Stimulated activated CD4-positive, alpha-beta T cell treated with anti-CD3 and anti-CD28 coated beads, Interleukin-12 subunit alpha, Interleukin-12 subunit beta, amount 100 ng/mL, for 24 hours (primary cell): ENCODE data around the gene GSG1L.

Experiments used
- DNase-seq, 2 experiments: peaks; one replicate each; pipeline ENCODE4 v3.0.0-alpha.2; 2020; ENCODE audit warnings: low read depth in 2 of 2

Gene GSG1L

DNA sequence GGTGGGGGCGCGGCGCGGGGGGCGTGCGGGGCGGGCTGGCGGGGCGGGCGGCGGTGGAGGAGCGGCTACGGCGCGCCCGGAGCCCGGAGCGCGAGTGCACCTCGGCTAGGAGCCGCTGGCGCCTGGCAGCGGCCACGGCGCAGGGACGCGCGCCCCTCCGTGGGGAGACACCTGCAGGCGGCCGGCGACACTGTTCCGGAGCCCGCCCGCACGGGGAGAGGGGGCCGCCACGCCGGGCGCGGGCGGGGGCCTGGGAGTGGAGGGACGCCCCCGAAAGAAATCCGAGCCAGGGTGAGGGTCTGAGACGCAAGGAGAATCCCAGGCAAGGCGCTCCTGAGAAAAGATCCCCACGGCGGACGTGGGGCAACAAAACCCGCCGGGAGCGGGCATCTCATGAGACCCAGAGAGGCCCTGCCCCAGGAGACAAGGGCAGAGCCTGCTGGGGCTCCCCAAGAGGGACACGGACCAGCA lies at the start of gene GSG1L:
TSS of gene GSG1L (minus strand) at position 124 of the 471 bp plus-strand sequence. CDS start 290 bp downstream, outside the sequence.
- no peak for DNase-seq

DNA sequence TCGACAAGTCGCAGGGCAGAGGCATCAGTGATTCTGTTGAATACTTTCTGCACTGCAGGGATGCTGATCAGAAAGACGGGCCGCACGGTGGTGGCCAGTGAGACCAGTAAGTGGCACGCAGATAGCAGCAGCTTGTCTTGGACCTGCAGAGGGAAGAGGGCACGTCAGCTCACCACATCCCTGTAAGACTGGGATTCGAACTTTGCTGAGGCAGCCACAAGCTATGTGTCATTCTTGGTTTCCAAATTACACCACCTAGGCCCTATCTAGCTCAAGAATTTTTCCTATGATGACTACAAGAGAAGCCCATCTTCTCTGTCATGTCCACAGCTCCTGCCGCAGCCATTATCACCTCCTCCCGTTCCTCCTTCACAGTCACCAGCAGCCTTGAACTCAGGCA lies 49.4 kb upstream of the GSG1L start:
- no peak for DNase-seq

DNA sequence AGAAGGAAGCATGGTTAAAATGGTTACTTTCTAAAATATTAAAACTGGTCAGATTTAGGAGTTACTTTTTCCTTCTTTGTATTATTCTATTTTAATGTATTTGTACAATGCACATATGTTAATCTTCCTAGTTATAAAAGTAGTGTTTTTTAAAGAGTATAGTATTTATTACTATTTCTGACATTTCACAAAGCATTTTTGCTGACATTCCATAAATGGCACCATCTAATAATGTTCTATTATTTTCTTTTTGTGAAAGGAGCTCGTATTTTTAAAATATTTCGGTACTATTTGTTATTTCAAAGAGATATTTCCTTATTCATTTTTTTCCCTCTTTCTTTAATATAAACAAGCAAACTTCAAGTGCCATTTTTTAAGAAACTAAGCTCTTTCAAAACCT lies 47.5 kb upstream of the GSG1L start:
- DNase-seq: no peak

DNA sequence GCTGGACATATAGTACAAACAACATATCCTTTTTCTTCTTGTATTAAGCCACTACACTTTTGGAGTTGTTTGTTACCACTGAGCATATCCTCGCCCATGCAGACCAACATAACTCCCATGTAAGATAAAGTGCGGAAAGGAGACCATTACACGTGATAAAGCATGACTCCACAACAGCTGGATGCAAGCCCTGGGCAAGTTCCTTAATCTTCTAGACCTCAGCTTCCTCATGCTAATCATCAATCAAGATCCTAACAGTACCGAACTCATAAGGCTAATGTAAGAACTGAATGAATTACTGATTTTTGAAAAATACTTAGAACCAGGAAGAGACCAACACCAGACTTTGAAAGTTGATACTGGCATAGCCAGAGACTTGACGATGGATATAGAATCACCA lies 47.0 kb upstream of the GSG1L start:
- DNase-seq: no peak

DNA sequence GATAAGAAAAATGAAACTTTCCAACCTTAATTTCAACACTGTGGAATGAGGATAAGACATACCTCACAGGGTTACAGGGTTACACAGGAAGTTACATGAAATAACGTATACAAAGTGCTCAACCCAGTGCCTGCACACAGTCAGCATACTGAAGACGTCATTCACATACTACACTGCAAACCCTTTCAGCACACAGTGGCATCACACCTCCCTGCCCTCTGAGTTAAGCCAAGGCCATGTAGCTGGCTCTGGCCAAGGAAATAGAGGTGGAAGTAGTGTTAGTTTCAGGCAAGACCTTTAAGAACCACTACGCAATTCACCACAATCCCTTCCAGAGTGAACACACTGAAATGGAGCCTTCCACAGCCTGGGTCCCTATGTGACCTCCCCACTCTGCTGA lies 46.6 kb upstream of the GSG1L start:
- DNase-seq: no peak

DNA sequence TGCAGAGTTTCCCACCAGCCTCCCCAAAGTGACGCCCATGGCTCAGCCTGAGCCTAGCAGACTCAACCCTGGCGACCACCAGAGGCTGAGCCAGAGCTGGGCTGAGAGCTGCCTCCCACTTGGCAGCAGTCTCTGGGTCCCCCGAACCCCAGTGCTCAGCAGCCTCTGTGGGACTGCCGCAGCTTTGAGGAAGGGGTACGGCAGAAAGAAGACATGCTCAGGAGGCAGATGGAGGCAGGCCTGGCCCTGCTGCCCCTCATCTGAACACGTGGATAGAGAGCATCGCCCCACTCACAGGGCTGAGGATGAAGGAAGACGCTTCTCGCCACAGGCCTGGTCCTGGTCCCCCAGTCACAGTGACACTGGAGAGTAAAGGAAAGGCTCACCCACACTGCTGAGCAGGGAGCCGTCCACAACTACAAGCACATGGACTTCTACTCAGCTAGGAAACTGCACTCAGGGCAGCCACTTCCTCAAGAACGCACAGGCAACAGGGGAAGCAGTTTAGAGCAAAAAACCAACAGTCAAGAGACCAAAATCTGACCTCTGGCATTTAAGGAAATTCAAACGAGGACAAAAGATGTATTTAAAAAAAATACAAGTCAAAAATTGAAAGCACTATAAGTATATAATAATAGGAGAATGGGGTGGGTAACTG lies 45.2 kb upstream of the GSG1L start:
- no peak for DNase-seq

DNA sequence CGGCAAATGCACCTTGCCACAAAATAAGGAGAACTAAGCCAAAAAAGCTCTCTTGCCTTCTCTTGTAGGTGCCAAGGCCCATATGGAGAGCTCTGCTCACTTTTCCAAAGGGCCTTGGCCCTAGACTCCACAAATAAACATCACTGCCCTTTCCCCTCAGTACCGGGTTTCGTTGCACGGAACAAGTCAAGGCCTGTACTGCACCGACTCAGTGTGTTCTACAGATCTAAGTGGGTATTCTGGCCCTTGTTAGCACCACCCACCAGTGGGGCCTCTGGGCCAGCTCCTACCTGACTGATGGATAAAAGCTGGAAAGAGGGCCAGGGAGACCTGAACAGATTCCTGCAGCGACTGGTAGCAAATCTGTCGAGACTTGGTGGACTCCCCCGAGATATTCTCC lies 43.7 kb upstream of the GSG1L start:
- no peak for DNase-seq

DNA sequence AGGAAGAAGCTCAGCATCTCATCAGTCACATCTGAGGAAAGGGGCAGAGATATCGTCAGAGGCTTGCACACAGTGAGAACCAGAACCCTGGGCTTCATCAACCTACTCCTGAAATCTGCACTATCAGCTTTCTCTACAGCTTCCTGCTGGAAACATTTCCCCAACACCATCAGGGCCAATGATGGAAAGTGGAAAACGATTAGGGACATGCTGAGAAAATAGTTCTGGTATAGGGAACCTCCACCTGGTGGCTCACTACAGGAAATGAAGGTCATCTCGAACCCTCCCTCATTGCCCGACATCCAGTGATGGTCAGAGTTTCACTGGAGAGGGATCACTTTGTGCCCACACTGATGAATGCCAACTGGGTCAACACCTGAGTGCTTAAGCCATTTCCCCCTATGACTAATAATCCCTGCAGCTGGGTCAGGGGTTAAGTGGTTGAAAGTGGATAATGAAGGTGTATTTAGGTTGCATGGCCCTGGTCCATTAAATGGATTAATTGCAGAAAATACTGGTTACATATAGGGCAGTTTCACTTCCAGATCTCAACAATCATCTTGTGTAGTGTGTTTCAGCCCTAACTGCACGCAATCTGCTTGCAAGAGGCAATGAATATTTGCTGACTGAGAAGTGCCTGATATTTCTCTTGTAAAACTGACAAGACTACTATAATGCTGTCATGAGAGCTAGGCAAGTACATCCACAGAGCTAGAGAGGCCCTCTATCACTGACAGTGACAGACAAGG lies 43.1 kb upstream of the GSG1L start:
- no peak for DNase-seq

DNA sequence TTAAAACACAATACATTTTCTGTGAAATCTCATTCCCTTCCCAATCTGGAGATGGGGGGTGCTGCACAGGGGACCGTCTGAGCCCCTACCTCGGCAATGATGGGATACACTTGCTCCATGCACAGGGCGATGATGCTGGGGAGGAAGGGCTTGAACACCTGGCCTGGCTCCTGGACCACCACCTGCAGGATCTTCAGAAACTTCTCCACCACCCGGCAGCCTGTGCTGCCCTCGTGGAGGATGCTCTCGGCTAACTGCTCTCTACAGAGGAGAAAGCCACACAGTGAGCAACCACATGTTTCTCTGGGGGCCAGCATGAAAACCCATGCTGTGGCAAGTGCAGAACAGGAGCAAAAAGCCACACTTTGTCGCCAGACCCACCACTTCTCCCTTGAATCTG lies 42.4 kb upstream of the GSG1L start:
- no peak for DNase-seq

DNA sequence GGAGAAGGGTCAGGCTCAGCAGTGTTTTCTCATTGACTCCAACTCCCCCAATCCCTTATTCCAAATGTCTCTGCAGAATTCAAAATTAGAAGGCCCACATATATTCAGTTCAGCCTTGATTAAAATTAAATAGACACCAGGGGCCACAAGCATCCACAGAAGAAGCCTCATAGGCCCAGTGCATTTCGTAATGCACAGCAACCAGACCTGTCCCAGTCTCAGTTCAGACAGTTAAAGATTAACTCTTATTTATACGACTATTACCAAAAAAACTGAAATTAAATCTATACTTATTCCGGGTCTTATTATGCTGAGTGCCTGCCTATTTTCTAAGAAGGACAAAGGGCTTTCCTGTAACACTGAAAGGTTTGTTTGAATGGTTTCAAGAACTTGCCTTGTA lies 41.8 kb upstream of the GSG1L start:
- DNase-seq: no peak

DNA sequence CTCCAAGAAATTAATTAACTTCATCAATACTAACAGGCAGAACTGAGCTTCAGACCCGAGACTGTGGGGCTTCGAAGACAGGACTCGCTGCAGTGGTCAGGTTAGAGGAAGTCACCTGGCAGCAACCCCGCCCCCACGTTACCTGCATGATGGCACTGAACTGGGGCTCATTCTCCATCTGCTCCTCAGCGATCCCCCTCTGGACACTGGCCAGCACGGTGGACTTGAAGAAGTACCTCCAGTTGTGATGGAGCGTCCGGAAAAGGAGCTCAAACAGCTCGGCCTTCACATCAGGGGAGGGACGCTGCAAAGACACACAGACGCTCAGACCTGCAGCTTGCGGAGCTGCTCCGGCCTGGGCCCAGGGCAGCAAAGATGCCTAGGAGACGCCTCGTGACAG lies 40.9 kb upstream of the GSG1L start:
- DNase-seq: no peak

DNA sequence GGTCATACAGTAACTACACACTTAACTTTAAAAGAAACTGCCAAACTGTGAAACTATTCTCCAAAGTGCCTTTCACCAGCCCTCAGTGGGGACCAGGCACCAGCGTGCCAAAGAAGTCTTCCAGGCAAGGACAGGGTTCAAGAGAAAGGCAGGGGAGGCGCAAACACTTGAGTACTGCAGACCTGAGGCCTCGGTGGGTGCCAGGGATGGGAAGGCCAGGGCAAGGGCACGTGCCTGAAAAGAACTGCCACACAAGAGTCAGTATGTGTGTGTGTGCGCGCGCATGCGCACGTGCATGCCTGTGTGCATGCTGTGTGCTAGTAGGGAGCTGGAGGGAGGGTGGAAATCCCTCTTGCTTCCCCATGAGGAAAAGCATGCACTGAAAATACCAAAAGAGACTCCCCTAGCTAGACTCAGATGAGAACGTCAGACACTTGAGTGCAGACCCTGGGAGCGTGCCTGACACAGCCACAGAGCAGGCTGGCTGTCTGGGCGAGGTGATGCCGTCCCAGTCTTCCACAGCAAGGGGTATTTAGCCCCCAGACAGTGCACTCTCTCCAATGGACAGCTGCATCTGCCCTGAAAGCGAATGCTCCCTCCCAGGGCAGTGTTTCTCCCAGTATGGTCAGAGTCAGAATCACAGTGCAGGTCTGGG lies 40.1 kb upstream of the GSG1L start:
- no peak for DNase-seq

DNA sequence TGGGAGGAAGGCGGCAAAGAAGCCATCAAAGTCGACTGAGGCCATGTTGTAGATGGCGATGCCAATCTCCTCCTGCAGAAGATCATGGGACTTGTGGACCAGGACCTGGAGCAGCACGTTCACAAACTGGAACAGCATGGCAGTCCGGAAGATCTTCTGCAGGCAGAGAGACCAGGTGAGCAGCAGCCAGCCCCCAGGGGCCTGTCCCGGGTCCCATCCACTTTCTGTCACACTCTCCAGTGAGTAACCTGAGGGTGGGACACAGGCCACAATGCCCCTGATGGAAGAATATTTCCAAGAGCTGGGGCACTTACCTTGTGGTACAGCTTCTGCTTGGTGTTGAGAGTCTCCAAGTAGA lies 38.0 kb upstream of the GSG1L start:
- no peak for DNase-seq

DNA sequence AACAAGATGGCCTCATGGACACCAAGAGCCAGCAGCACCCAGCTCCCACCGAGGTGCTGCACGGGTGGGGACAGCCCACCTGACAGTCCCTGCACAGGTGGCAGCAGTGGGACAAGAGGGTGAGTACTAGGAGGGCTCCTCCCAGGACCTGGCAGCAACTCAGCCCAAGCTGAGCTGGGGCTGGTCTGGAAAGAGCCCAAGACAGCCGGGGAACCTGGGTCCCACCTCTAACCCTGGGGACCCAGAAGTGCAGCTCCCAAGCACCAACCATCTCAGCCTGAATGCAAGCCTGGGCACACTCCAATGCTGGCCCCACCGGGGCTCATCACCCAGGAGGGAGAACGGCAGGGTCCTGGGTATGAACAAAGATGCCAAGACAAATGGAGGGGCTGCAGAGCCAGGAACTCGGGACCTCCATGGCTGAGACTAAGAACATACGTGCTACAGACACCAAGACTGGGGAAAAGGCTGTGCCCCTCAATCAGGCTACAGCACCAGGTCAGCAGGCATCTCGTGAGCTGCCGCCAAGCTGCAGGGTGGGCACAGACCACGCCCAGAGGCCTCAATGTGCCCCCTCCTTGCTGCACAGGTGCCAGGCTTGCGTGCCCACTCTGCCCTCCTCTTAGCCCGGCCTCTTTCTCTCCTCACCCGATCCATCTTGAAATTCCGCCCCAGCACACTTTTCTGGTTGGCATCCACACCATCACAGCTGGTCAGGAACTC lies 37.5 kb upstream of the GSG1L start:
- no peak for DNase-seq

DNA sequence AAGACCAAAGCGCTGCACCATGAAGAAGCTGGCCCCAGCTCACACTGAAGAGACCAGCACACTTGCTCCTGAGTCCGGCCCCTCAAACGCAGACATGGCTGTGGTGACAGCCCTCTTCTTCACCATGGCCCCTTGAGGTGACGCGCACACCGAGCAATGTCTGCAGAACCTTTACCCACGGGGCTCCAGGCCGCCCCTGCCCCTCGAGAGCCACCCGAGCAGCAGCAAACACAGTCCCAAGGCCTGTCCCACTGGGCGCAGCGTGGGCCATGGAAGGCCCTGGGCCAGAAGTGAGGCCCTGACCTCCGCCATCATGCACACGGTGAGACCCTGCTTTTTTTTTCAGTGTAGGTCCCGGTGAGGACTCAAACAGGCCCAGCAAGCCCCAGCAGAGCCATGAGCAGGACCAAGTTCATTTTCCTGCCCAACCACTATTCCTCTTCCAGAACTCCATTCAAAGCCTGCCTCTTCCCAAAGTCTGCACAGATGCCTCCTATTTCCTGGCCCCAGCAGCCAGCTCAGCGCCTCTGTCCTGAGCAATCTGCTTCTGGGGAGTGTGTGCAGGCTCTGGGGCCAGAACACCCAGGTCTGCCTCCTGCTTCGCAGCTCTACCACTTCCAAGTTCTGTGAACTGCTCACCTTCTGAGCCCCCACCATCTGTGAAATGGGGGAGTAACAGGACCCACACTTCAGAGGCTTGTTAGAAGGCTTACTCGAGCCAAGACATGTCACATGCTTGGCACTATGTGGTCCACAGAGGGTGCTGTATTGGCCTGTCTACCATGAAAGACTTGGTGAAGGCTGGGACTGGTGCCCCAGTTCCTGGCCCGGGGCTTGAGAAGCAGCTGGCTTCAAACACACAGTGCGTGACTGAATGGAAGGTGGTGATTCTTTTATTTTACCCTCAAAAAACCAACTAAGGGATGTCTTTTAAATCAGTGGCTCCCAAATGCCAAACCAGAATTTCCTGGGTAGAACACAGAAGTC lies 35.7 kb upstream of the GSG1L start:
- DNase-seq: no peak

DNA sequence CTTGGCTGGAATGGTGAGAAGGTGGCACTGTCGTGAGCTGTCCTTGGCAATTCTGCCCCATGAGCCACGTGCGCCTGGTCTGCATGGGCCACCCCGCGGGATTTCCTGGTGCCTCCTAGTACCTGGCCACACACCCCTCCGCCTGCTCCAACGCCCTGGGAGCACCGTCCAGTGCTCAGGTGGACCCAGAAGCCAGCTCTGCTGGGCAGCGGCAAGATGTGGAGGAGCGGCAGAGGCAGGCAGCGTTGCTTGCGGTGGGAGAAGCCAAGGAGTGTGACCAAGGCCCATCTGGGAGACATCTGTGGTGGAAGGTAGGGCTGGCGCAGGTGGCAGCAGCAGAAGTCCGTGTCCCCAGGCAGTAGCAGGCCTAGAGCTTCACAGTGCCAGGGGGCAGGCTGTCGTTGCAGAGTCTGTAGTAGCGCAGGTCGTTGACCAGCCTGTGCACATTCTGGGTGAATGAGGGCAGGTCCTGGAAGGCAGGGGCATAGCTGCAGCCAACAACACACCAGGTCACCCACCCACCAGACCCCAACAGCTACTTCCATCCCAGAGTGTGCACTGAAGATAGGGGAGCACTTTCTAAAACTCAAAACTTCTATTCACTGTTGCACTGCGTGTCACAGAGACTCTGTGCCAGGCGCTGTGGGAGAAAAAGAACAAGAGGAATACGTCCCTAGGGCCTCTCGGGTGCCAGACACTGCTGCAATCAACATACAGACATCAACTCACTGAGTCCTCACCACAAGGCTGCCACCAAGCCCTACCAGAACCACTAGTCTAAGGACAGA lies 34.9 kb upstream of the GSG1L start:
- no peak for DNase-seq

DNA sequence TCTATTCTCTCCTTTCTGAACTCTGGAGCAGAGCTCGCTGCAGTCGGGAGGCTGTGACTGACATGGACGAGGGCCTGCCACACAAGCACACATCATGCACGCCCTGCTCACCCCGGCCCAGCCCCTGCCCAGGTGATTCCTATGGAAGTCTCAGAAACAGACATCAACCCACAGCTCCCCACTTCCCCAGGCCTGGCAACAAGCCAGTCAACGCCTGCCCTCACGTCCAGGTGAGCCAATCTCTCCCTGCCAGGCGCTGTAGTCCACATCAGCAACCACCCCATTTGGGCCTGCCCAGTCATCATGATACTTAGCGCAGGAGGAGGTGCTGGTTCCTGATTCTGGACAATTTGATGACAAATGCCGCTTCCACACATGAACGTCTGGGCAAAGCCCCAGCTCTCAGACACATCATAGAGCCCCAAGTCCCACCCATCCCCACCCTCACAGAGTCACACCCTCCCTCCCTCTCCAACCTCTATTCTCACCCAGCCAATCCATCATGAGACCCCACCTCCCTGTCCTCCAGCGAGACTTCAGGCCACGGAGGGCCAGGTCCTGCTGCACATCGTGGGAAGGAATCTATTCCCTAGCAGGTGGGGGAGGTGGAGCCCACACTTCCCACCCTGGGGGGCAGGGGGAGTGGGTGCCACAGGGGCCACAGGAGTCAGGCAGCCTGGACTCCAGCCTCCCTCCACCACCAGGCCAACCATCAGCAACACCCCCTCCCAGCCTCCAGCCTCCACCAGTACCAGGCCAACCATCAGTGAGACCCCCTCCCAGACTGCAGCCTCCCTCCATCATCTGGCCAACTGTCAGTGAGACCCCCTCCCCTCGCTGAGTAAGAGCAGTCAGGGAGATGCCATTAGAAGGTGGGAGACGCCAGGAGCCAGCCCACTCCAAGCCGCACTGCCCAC lies 33.7 kb upstream of the GSG1L start:
- no peak for DNase-seq

DNA sequence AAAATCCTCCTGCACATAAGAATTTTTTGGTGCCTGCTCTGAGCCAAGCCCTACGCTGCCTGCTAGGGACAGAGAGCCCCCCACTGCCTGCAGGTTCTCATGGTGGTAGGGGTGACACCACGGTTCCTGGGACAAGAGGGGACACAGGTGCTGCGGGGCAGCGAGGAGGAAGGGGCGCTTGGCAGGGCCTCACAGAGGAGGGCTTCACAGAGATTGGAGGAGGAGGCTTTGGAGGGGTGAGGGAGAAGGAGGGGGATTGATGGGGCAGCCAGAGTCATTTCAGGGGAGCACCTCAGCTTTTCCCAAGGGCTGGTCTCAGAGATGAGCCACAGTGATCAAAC lies 29.8 kb upstream of the GSG1L start:
- DNase-seq: no peak

DNA sequence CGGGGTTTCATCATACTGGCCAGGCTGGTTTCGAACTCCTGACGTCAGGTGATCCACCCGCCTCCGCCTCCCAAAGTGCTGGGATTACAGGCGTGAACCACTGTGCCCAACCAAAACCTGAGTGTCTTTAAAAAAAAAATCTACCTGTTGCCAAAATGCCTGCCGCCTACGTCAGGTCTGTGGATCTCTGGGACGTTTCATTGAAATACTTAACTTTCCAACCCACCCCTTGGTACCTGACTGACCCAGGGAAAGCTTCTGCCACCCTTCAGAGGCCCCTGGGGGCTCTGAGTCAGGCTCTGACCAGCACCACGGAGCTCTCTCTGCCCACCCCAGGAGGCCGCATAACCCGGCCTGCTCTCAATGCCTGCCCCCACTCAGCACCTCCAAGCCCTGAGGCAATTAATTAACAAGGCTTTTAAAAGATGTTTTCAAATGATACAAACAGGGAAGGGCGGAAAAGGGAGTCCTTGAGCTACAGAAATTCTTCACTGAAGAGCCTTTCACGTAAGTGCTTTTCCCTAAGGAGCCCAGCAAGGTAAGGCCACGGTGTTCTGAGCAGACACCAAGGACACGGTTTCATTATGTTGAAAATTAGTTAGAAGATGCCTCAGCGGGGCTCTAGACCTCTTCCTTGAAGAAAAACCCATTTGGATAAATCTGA lies 29.3 kb upstream of the GSG1L start:
- DNase-seq: no peak
